Activated naive CD8-positive, alpha-beta T cell treated with anti-CD3 and anti-CD28 coated beads, Interleukin-2, amount 10 ng/mL, durations not matched to agents 7 days and 5 days (primary cell): ENCODE measurements around the gene NPY4R. TPM values are rescaled to one million over a fixed set of nuclear protein-coding genes. Genes with fewer than 3 reads are reported as not detected.
"Not testable (repeated sequence)": the region's sequence is repeated elsewhere in the genome, so short reads cannot be mapped to it uniquely, and the experiment has no call there.

ENCODE experiments used
- ATAC-seq: fragments of 150-1000 bp; cut with Tn5 transposase; one replicate; pipeline ENCODE4 v1.10.0; 2021; ENCODE audit warnings: low read depth, moderate library complexity
- POLR2A ChIA-PET: fragments of 350-600 bp; sonication (Branson Sonifier 250); formaldehyde crosslinking; loops from one replicate; lab custom pipeline; 2021; ENCODE audit warnings: antibody characterized with exemption; lab: Charles Lee
- DNase-seq: peaks from one replicate; pipeline ENCODE4 v3.0.0; 2021
- H3K27ac Mint-ChIP-seq: one replicate; pipeline ENCODE4 v1.8.0; 2022; ENCODE audit warnings: mild to moderate bottlenecking, mixed read lengths
- H3K27me3 Mint-ChIP-seq: one replicate; pipeline ENCODE4 v1.8.0; 2022; ENCODE audit warnings: mild to moderate bottlenecking, moderate library complexity, mixed read lengths
- H3K36me3 Mint-ChIP-seq: one replicate; pipeline ENCODE4 v1.8.0; 2021; ENCODE audit warnings: mild to moderate bottlenecking, mixed read lengths
- H3K4me1 Mint-ChIP-seq: one replicate; pipeline ENCODE4 v1.8.0; 2021; ENCODE audit warnings: mixed read lengths
- H3K4me3 Mint-ChIP-seq: one replicate; pipeline ENCODE4 v1.8.0; 2022; ENCODE audit warnings: mild to moderate bottlenecking, moderate library complexity, mixed read lengths
- H3K9me3 Mint-ChIP-seq: one replicate; pipeline ENCODE4 v1.8.0; 2021; ENCODE audit warnings: mixed read lengths
- total RNA-seq, 2 experiments: library from RNA; stranded (reverse); gene quantifications; one replicate each; pipeline ENCODE4 v1.2.3, GENCODE V29; 2021

NPY4R gene
- total RNA-seq, 2 experiments from 2014 or later, result not detected

GRCh38 chr10:46474746-46475320, 9.1 kb upstream of the NPY4R start:
- H3K4me1 Mint-ChIP-seq, H3K36me3 Mint-ChIP-seq, DNase-seq, H3K27ac Mint-ChIP-seq, H3K27me3 Mint-ChIP-seq, ATAC-seq, POLR2A ChIA-PET, H3K9me3 Mint-ChIP-seq, H3K4me3 Mint-ChIP-seq: not testable (repeated sequence)

- H3K27ac Mint-ChIP-seq, DNase-seq, H3K4me3 Mint-ChIP-seq, ATAC-seq, H3K36me3 Mint-ChIP-seq, H3K9me3 Mint-ChIP-seq, POLR2A ChIA-PET, H3K27me3 Mint-ChIP-seq, H3K4me1 Mint-ChIP-seq: not testable (repeated sequence)
Observed at GRCh38 chr10:46473758-46474157, 8.0 kb upstream of the NPY4R start.

DNA sequence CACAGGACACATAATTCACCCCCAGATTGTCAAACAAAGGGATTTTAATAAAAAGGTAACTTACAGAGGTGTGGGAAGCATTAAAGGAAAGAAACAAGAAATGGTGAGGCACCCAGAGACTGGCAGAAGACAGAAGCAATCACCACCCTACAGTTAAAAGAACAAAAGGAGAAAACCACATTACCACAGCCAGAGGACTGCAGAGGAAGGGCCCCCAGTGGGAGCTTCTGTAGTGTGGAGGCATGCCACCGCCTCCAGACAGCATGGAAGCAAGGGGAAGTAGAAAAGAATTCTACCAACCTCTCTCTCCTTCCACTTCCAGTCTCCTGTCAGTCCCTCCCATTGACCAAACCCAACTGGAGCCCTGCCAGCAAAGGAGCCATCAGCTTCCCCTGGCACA, 4.4 kb upstream of the NPY4R start:
- H3K4me3 Mint-ChIP-seq, H3K27me3 Mint-ChIP-seq, H3K36me3 Mint-ChIP-seq, ATAC-seq, H3K27ac Mint-ChIP-seq, H3K9me3 Mint-ChIP-seq, H3K4me1 Mint-ChIP-seq, POLR2A ChIA-PET, DNase-seq: not testable (repeated sequence)

- H3K9me3 Mint-ChIP-seq, POLR2A ChIA-PET, H3K4me1 Mint-ChIP-seq, H3K27me3 Mint-ChIP-seq, ATAC-seq, H3K36me3 Mint-ChIP-seq, H3K4me3 Mint-ChIP-seq, DNase-seq, H3K27ac Mint-ChIP-seq: not testable (repeated sequence)
Observed at GRCh38 chr10:46468119-46468809, 2.5 kb upstream of the NPY4R start.

- H3K9me3 Mint-ChIP-seq, ATAC-seq, H3K36me3 Mint-ChIP-seq, DNase-seq, H3K27me3 Mint-ChIP-seq, H3K27ac Mint-ChIP-seq, POLR2A ChIA-PET, H3K4me1 Mint-ChIP-seq, H3K4me3 Mint-ChIP-seq: not testable (repeated sequence)
Observed at GRCh38 chr10:46463608-46464007, 2.1 kb downstream of the NPY4R start.

DNA sequence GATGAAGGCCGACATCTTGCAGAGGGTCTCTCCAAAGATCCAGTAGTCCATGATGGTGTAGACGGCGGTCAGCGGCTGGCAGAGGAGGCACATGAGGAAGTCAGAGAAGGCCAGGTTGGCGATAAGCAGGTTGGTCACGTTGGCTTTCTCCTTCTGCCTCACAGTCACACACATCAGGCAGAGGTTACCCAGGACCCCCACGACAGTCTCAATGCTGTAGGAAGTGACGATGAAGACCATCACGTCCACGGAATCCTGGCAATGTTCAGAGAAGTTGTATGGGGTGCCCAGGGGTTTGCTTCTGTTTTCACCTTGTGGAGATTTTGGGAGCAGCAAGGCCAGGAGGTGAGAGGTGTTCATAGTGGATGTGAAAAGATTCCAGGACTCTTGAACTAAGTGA, 3.5 kb downstream of the NPY4R start:
- DNase-seq, H3K27ac Mint-ChIP-seq, H3K4me1 Mint-ChIP-seq, ATAC-seq, H3K36me3 Mint-ChIP-seq, POLR2A ChIA-PET, H3K4me3 Mint-ChIP-seq, H3K27me3 Mint-ChIP-seq, H3K9me3 Mint-ChIP-seq: not testable (repeated sequence)

DNA sequence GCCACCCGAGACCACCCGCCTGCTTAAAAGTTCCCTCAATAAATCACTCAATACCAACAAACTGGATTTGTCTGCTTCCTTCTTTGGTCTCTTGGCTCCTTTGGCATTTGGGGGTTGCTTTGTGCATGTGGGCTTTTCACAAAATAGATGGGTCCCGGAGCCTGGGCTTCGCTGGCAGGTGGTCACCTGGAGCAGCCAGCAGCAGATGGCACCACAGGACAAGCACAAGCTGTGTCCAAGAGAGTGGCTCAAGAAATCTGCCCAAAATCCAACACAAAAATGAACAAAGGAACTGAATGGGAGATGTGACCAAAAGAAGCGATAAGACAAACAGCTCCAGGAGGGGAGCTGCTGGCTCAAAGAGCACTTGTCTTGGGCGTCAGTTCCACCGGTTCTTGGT, 6.2 kb downstream of the NPY4R start:
- H3K9me3 Mint-ChIP-seq, POLR2A ChIA-PET, H3K27me3 Mint-ChIP-seq, DNase-seq, ATAC-seq, H3K27ac Mint-ChIP-seq, H3K4me3 Mint-ChIP-seq, H3K4me1 Mint-ChIP-seq, H3K36me3 Mint-ChIP-seq: not testable (repeated sequence)

- H3K27me3 Mint-ChIP-seq, H3K36me3 Mint-ChIP-seq, ATAC-seq, DNase-seq, H3K4me3 Mint-ChIP-seq, H3K27ac Mint-ChIP-seq, H3K4me1 Mint-ChIP-seq, POLR2A ChIA-PET, H3K9me3 Mint-ChIP-seq: not testable (repeated sequence)
Observed at GRCh38 chr10:46457071-46457470, 8.7 kb downstream of the NPY4R start.

- H3K4me3 Mint-ChIP-seq, H3K27me3 Mint-ChIP-seq, POLR2A ChIA-PET, H3K9me3 Mint-ChIP-seq, H3K4me1 Mint-ChIP-seq, H3K27ac Mint-ChIP-seq, H3K36me3 Mint-ChIP-seq, DNase-seq, ATAC-seq: not testable (repeated sequence)
Observed at GRCh38 chr10:46455992-46456391, 9.8 kb downstream of the NPY4R start.

- H3K27me3 Mint-ChIP-seq, H3K27ac Mint-ChIP-seq, H3K4me3 Mint-ChIP-seq, H3K9me3 Mint-ChIP-seq, POLR2A ChIA-PET, H3K4me1 Mint-ChIP-seq, DNase-seq, H3K36me3 Mint-ChIP-seq, ATAC-seq: not testable (repeated sequence)
Observed at GRCh38 chr10:46451365-46451764, 14.4 kb downstream of the NPY4R start.

GRCh38 chr10:46450829-46451228, 14.9 kb downstream of the NPY4R start:
- POLR2A ChIA-PET, ATAC-seq, DNase-seq, H3K4me1 Mint-ChIP-seq, H3K9me3 Mint-ChIP-seq, H3K27me3 Mint-ChIP-seq, H3K36me3 Mint-ChIP-seq, H3K27ac Mint-ChIP-seq, H3K4me3 Mint-ChIP-seq: not testable (repeated sequence)

DNA sequence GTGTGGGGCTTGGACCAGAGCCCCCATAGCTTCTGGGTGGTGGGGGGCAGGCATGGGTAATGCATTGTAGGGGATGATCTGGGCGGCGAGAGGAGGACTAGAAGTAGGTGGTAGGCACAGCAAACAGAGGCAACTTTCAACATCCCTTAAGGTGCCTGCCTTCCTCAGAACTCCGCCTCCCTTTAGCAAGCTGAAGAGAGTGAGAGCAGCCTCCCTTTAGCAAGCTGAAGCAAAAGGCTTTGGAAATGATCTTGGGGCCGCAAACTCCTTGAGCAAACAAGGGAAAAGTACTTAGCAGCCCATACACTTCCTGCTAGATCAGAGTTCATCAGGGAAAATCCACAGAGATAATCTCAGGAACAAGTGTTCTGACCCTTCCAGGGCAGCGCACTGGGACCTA, 18.3 kb downstream of the NPY4R start:
- H3K4me3 Mint-ChIP-seq, DNase-seq, H3K36me3 Mint-ChIP-seq, H3K9me3 Mint-ChIP-seq, POLR2A ChIA-PET, H3K27me3 Mint-ChIP-seq, ATAC-seq, H3K4me1 Mint-ChIP-seq, H3K27ac Mint-ChIP-seq: not testable (repeated sequence)

GRCh38 chr10:46445389-46446122, 20.2 kb downstream of the NPY4R start:
- H3K36me3 Mint-ChIP-seq, DNase-seq, POLR2A ChIA-PET, H3K4me1 Mint-ChIP-seq, H3K27ac Mint-ChIP-seq, H3K27me3 Mint-ChIP-seq, ATAC-seq, H3K9me3 Mint-ChIP-seq, H3K4me3 Mint-ChIP-seq: not testable (repeated sequence)

- DNase-seq, result not testable (repeated sequence)
Observed at GRCh38 chr10:46443422-46443821, 22.3 kb downstream of the NPY4R start.

More at GRCh38 chr10:46443422-46443821, 22.3 kb downstream of the NPY4R start:
- ATAC-seq, H3K4me1 Mint-ChIP-seq, H3K36me3 Mint-ChIP-seq, H3K9me3 Mint-ChIP-seq, H3K27ac Mint-ChIP-seq, H3K4me3 Mint-ChIP-seq, H3K27me3 Mint-ChIP-seq, POLR2A ChIA-PET: not testable (repeated sequence)
